KMS-11 (cell line): ENCODE data around the gene SASH1.

ENCODE experiments used
- H2AFZ ChIP-seq: fragments of 200-600 bp; sonication (generic); 2 replicates; pipeline ENCODE4 v1.6.1; 2016; ENCODE audit warnings: antibody characterized with exemption, mixed run types, low read depth
- H3K27ac ChIP-seq: fragments of 200-600 bp; sonication (generic); 2 replicates; pipeline ENCODE4 v1.6.1; 2016; ENCODE audit warnings: mild to moderate bottlenecking, mixed run types
- H3K27me3 ChIP-seq: fragments of 200-600 bp; sonication (generic); 2 replicates; pipeline ENCODE4 v1.6.1; 2017; ENCODE audit warnings: mild to moderate bottlenecking, low read depth, mixed run types, moderate library complexity; ENCODE audit not compliant: insufficient read depth
- H3K36me3 ChIP-seq: fragments of 200-600 bp; sonication (generic); 2 replicates; pipeline ENCODE4 v1.6.1; 2017; ENCODE audit warnings: mild to moderate bottlenecking, mixed run types; ENCODE audit not compliant: insufficient read depth
- H3K4me1 ChIP-seq: fragments of 200-600 bp; sonication (generic); 2 replicates; pipeline ENCODE4 v1.6.1; 2016; ENCODE audit warnings: mild to moderate bottlenecking, low read depth, mixed run types; ENCODE audit not compliant: poor library complexity, severe bottlenecking
- H3K4me2 ChIP-seq: fragments of 200-600 bp; sonication (generic); 2 replicates; pipeline ENCODE4 v1.7.0; 2016; ENCODE audit warnings: mild to moderate bottlenecking, mixed run types
- H3K4me3 ChIP-seq: fragments of 200-600 bp; sonication (generic); IDR thresholded peaks from 2 replicates; pipeline ENCODE4 v1.6.1; 2017; ENCODE audit warnings: low read depth, low read length, mixed read lengths; ENCODE audit not compliant: insufficient read depth
- H3K79me2 ChIP-seq: fragments of 200-600 bp; sonication (generic); 2 replicates; pipeline ENCODE4 v1.6.1; 2016; ENCODE audit warnings: low read depth, mixed run types; ENCODE audit not compliant: insufficient read depth
- H3K9ac ChIP-seq: fragments of 200-600 bp; sonication (generic); 2 replicates; pipeline ENCODE4 v1.6.1; 2016; ENCODE audit warnings: mild to moderate bottlenecking, mixed run types
- H4K20me1 ChIP-seq: fragments of 200-600 bp; sonication (generic); 2 replicates; pipeline ENCODE4 v1.6.1; 2016; ENCODE audit warnings: mild to moderate bottlenecking, mixed run types; ENCODE audit not compliant: insufficient read depth
- TF ChIP-seq, protein P1 (sequence below): fragments of 200-600 bp; sonication (generic); conservative IDR thresholded peaks from 2 replicates; pipeline ENCODE4 v1.6.1; 2017; ENCODE audit warnings: low read depth, mild to moderate bottlenecking, antibody characterized with exemption, low read length, moderate library complexity, mixed read lengths

SASH1 gene

DNA sequence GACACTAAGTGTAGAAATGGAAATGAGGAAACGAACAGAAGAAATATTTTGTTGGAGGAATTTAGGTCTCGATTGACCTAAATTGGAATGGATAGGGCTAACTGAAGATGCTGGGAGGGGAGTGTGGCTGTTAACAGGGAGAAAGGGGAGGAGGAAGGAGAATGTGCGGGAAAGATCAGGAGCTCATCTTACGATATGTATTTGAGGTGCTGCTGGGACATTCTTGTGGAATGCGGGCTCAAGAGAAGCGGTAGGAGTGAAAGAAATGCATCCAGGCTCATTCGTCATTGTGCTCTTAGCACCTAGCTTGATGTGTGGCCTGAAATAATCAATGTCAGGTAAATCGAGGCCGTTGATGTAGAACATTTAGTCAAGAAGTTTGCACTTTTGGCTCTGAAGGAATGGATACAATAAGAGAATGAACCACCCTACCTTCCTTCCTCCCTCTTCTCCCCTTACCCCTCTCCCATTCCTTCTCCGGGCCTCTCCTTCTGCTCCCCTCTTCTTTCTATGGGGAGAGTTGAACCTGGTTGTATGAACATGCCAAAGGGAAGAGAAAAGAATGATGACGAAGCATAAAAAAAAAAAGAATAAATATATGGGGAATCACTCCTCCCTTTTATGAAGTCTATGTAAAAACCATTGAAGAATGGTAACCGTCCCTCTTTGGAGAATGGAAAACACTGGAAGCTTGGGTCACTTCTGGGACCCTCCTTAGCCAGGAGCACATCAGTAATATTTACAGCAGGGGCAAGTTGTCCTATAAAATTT is 70.9 kb downstream of the SASH1 start:
- Histone ChIP-seq H3K4me2 (no peak overlapping the region), H3K79me2 (no peaks in the 10 kb centered on the region), H3K4me3 (no peak overlapping the region), H3K27me3 (no peaks in the 10 kb centered on the region), H3K9ac (no peak overlapping the region), H3K27ac (no peak overlapping the region), H4K20me1 (no peaks in the 10 kb centered on the region), H2AFZ (no peak overlapping the region), H3K4me1 (no peaks in the 10 kb centered on the region), H3K36me3 (no peaks in the 10 kb centered on the region)
- TF ChIP-seq, protein P1, sequence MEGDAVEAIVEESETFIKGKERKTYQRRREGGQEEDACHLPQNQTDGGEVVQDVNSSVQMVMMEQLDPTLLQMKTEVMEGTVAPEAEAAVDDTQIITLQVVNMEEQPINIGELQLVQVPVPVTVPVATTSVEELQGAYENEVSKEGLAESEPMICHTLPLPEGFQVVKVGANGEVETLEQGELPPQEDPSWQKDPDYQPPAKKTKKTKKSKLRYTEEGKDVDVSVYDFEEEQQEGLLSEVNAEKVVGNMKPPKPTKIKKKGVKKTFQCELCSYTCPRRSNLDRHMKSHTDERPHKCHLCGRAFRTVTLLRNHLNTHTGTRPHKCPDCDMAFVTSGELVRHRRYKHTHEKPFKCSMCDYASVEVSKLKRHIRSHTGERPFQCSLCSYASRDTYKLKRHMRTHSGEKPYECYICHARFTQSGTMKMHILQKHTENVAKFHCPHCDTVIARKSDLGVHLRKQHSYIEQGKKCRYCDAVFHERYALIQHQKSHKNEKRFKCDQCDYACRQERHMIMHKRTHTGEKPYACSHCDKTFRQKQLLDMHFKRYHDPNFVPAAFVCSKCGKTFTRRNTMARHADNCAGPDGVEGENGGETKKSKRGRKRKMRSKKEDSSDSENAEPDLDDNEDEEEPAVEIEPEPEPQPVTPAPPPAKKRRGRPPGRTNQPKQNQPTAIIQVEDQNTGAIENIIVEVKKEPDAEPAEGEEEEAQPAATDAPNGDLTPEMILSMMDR, result no peak

DNA sequence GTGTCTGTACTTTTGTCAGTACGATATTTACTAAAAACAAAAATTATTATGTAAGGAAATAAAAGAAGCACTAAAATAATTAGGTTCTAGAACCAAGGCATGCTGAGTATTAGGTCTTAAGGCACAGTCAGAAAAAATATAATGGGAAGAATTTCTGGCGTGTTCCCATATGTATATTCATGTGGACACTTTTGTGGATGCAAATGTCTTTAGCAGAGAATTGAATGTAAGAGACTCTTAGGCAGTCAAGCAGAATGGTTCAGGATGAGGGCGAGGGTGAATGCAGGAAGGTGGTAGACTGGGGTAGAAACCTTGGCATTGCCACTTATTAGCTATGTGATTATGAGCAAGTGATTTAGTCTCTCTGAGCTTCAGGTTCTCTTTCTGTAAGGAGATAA is 71.5 kb downstream of the SASH1 start:
- Histone ChIP-seq H3K4me2 (no peak overlapping the region), H3K27me3 (no peaks in the 10 kb centered on the region), H3K79me2 (no peaks in the 10 kb centered on the region), H2AFZ (no peak overlapping the region), H3K4me1 (no peaks in the 10 kb centered on the region), H3K9ac (no peak overlapping the region), H4K20me1 (no peaks in the 10 kb centered on the region), H3K36me3 (no peaks in the 10 kb centered on the region), H3K27ac (no peak overlapping the region), H3K4me3 (no peak overlapping the region)
- TF ChIP-seq, protein P1, result no peak

GRCh38 chr6:148414836-148415235 is 72.2 kb downstream of the SASH1 start:
- H3K4me2 ChIP-seq, result no peak overlapping the region
- H2AFZ ChIP-seq, result no peak overlapping the region
- no peak overlapping the region for H3K4me3 ChIP-seq
- H4K20me1 ChIP-seq, result no peaks in the 10 kb centered on the region
- H3K27me3 ChIP-seq, result no peaks in the 10 kb centered on the region
- no peak overlapping the region for H3K27ac ChIP-seq
- TF ChIP-seq, protein P1, result no peak
- H3K4me1 ChIP-seq, result no peaks in the 10 kb centered on the region
- H3K36me3 ChIP-seq, result no peaks in the 10 kb centered on the region
- H3K79me2 ChIP-seq, result no peaks in the 10 kb centered on the region
- H3K9ac ChIP-seq, result no peak overlapping the region

DNA sequence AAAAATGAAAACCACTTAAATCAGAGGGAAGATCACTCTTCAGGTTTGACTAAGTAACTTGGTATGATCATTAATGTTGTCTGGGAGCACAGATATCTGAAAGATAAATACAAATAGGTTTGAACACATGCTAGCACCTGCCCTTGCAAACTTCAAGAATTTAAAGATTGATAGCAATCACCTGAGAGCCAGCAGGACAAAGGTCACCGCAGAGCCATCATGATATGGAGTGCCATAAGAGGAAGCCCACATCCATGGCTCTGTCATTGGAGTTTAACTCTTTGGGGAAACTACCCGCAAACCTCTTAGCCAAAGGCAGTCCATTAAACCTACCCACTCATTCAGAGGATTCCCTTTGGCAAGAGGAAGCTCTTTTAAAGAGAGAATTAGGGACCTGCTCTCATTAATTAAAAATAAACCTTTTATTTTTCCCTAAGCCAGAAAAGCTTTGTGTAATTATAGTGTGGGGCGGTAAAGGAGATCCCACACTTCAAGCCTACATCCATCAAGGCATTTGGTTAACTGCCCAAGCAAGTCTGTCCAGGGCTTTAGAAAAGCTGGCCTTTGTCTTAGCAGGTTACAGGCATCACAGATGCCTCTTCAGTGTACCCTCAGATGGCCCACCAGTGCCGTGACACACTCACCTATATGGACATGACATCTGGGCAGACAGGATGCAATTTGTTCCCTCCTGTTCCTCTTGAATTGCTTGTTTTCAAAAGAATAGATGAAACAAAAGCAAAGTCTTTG is 73.0 kb downstream of the SASH1 start:
- Histone ChIP-seq H3K27ac (no peak overlapping the region), H3K27me3 (no peaks in the 10 kb centered on the region), H3K79me2 (no peaks in the 10 kb centered on the region), H4K20me1 (no peaks in the 10 kb centered on the region), H3K9ac (no peak overlapping the region), H3K4me1 (no peaks in the 10 kb centered on the region), H2AFZ (no peak overlapping the region), H3K36me3 (no peaks in the 10 kb centered on the region), H3K4me3 (no peak overlapping the region), H3K4me2 (no peak overlapping the region)
- TF ChIP-seq, protein P1, result no peak
